Activated effector memory CD4-positive, alpha-beta T cell treated with Interleukin-2 at 50 U/mL for 16 hours (primary cell): ENCODE data around the gene RNF213.
"Not testable (repeated sequence)": the region's sequence is repeated elsewhere in the genome, so short reads cannot be mapped to it uniquely, and the experiment has no call there.

ENCODE experiments used
- DNase-seq: peaks from one replicate; pipeline ENCODE4 v3.0.0-alpha.2; 2020

The RNF213 gene

DNA sequence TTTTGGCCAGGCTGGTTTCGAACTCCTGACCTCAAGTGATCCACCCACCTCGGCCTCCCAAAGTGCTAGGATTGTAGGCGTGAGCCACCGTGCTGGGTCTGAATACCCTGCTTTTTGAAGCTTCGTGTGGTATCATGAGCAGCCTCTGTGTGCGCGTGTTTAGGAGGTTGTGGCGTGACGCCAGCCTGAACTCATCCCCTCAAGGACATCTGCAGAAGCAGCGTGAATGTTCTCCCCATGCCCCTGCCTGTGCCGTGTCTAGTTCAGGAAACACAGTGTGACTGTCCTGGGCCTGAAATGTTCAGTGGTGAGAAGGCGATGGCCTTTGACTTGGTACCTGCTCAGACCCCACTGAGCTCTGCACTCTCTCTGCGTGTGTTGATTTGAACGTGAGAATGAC lies 35.6 kb downstream of the RNF213 start:
- DNase-seq = no peak

DNA sequence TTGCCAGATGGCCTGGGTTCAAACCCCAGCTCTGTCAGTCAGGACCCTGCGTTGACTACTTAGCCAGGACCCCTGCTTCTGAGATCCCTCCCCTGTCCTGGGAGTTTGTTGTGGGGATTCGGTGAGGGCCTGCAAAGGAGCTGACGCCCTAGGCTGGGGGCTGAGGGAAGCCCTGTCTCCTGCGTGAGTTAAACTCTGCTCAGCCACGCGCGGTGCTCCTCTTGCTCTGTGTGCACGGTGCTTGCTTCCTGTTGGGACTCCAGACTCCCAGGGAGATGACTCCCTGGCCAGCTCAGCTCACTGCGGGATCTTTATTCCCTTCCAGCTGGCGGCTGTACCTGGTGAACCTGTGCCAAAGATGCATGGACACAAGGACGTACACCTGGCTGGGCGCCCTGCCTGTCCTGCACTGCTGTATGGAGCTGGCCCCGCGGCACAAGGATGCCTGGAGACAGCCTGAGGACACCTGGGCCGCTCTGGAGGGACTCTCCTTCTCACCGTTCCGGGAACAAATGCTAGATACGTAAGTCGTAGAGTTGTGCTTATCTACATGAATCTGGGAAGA lies 37.4 kb downstream of the RNF213 start:
- no peak for DNase-seq

DNA sequence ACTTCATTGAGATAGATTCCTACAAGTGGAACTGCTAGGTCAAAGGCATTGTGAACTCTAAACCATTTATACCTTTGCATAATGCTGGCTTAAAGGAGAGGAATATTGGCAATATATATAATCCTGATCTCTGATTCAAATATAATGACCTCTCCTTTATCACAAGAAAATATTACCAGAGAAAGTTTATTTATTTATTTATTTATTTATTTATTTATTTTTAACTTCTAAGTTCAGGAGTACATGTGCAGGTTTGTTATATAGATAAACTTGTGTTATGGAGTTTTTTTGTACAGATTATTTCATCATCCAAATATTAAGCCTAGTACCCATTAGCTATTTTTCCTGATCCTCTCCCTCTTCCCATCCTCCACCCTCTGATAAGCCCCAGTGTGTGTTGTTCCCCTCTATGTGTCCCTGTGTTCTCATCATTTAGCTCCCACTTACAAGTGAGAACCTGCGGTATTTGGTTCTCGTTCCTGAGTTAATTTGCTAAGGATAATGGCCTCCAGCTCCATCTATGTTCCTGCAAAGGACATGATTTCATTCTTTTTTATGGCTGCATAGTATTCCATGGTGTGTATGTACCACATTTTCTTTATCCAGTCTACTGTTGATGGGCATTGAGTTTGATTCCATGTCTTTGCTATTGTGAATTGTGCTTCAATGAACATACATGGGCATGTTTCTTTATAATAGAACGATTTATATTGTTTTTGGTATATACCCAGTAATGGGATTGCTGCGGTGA lies 38.9 kb downstream of the RNF213 start:
- DNase-seq = not testable (repeated sequence)

DNA sequence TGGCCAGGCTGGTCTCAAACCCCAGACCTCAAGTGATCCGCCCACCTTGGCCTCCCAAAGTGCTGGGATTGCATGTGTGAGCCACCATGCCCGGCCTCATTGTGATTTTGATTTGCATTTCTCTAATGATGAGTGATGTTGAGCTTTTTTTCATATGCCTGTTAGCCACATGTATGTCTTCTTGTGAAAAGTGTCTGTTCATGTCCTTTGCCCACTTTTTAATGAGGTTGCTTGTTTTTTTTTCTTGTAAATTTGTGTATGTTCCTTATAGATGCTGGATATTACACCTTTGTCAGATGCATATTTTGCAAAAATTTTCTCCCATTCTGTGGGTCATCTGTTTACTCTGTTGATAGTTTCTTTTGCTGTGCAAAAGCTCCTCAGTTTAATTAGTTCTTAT lies 40.1 kb downstream of the RNF213 start:
- not testable (repeated sequence) for DNase-seq

DNA sequence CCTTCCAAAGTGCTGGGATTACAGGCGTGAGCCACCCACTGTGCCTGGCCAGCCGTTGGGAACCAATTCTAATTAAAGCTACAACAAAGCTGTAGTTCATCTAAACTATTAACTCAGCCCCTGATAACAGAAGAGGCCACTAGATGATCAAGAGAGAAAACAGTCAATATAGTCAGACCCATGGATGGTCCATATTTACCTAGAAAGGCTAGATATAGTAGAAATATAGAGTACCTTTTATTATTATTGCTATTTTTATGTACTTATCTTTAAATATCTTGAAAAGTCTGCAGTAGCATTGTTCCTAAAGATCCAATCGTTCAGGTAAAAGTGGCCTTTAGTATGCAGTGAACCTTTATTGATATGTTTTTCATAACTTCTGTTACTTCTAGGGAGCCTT lies 43.2 kb downstream of the RNF213 start:
- DNase-seq = no peak

DNA sequence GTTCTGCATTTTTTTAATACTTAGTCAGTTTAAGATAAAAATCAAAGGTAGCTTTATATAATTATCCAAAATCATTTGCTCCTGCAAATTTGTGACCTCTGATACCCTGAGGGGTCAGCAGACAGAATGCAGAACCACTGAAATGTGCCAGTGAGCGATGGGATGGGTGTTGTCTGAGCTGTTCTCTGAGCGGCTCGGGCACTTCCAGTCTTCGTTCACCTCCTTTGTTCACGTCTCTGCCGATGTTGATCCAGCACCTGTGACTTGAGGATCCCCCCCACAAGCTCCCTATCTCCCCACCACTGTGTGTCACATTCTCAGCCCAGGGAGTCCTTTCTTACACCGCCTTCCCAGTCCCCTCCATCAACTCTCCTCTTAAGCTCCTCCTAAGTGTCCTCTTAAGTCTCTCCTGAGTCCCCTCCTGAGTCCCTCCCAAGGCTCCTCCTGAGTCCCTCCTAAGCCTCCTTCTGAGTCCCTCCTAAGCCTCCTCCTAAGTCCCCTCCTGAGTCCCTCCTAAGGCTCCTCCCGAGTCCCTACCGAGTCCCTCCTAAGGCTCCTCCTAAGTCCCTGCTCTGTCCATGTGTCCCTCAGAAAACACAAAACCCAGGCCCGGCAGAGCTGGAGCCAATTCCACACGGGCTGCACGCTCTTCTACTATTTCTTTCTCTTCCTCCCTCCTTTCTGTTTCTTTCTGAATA lies 47.5 kb downstream of the RNF213 start:
- DNase-seq = no peak

DNA sequence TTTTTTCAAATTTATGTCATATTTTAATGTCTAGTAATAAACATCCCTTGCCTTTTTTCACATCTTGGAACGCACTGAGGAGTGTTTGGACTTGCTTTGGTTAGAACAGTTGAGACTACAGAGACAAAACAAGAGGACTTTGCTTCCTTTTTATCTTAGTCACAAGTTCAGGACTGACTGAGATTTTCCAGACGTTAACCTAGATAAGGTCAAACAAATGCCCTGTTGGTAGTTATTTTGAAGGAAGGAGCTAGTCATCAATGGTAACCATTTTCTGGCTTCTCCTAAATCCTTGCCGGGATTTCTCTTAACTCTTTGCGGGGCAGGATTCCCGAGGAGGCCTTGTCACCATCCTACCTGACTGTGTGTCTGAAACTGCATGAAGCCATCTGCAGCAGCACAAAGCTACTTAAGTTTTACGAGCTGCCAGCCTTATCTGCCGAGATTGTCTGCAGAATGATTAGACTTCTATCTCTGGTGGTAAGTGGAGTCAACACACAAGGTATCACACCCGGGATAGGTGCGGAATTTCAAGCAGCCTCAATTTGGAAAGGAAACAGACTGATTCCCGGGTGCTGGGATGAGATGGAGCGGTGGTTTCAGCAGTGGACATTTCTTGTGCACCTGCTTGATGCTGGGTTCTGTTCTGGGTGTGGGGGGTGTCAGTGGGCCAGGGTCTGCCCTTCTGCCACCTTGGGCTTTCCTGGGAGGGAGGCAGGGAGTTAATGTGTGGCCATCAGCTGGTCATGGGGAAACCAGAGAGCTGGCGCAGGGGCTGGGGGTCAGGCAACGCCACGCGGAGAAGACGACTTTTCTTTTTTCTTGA lies 48.3 kb downstream of the RNF213 start:
- DNase-seq = no peak

DNA sequence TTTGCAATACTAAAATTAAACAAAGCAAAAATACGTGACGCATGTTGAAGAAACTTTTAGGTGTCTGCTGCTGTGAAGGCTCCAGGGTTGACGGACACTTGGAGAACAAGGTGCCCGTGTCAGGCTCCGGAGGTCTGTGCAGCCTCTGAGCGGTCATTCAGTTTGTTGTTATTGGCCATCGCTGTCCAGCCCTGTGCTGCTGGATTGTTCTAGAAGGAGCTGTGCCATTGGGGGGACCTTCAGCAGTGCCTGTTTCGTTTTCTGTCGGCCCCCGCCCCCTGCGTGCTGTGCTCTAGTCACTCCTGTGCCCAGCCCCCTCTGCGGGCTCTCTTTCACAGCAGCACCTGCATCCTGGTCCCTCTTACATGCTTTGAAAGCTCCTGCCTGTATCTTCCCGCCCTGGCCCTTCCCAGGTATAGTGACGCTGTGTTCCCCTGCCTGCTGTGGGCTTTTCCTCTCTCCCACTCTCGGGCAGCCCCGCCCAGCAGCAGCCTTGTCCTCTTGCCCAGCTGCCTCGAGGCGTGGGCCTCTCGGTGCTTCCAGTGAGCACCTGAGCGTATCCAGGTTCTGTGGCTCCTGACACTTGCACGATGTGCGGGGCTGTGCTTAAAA lies 50.7 kb downstream of the RNF213 start:
- no peak for DNase-seq

DNA sequence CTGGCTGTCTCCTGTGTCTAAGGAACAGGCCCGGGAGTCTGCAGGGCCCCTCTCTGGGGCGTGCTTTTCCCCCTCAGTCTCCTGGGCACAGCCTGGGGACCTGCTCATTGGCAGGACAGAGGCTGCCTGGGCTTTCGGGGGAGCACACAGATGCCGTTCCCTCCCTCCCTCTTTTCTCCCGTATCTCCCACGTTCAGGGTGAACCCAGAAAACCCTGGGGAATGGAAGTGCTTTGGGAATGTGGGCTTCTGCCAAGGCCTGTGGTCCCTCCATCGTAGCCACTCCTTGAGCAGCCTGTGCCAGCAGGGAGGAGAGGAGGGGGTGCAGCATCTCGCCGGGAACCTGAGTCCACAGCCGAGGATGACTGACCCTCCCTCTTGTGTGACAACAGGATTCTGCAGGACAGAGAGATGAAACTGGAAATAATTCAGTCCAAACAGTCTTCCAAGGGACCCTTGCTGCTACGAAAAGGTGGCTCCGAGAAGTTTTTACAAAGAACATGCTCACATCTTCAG lies 52.0 kb downstream of the RNF213 start:
- no peak for DNase-seq

DNA sequence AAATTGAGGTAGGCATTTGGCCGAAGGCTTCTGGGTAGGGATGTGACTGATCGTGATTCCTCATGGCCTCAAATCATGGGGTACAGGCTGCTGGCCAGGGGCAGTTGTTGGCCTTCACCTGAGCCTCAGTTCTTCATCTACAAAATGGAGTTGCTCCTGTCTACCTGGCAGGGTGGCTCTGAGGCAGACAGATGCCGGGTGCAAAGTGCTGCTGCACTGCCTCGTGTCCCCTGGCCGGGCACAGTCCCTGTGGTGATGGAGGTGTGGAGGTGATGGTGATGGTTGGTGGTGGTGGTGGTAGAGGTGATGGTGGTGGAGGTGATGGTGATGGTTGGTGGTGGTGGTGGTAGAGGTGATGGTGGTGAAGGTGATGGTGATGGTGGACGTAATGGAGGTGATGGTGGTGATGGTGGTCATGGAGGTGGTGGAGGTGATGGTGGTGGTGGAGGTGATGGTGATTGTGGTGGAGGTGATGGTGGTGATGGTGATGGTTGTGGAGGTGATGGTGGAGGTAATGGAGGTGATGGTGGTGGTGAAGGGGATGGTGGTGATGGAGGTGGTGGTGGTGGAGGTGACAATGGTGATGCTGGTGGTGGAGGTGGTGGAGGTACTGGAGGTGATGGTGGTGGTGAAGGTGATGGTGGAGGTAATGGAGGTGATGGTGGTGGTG lies 52.6 kb downstream of the RNF213 start:
- no peak for DNase-seq

DNA sequence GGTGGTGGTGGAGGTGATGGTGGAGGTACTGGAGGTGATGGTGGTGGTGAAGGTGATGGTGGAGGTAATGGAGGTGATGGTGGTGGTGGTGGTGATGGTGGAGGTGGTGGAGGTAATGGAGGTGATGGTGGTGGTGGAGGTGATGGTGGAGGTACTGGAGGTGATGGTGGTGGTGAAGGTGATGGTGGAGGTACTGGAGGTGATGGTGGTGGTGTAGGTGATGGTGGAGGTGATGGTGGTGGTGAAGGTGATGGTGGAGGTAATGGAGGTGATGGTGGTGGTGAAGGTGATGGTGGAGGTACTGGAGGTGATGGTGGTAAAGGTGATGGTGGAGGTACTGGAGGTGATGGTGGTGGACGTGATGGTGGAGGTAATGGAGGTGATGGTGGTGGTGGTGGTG lies 53.3 kb downstream of the RNF213 start:
- DNase-seq = not testable (repeated sequence)

DNA sequence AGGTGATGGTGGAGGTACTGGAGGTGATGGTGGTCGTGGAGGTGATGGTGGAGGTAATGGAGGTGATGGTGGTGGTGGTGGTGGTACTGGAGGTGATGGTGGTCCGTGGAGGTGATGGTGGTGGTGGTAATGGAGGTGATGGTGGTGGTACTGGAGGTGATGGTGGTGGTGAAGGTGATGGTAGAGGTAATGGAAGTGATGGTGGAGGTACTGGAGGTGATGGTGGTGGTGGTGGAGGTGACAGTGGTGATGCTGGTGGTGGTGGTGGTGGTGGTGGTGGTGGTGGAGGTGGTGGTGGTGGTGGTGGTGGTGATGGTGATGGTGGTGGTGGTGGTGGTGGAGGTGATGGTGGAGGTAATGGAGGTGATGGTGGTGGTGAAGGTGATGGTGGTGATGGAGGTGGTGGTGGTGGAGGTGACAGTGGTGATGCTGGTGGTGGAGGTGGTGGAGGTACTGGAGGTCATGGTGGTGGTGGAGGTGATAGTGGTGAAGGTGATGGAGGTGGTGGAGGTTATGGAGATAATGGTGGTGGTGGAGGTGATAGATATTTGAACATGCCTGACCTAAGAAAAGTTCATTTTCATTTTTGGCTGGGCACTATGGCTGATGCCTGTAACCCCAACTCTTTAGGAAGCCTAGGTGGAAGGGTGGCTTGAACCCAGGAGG lies 55.0 kb downstream of the RNF213 start:
- DNase-seq = no peak

DNA sequence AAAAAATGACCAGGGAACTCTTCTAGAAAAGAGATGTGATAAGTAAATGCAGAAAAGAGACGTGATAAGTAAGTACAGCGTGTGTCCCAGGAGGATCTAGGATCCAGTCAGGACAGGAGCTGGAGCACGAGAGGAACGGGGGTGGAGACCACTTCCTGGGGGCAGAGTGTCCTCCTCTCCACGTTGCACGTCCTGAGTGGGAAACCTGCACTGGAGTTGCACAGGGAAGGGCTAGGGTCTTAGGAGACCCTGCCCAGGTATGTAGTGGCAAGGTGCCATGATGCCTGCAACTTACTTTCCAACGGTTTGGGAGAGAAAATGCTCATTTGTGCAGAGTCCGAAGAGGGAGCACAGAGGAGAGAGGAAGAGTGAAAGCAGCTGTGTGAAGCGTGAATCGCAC lies 55.8 kb downstream of the RNF213 start:
- DNase-seq = no peak

DNA sequence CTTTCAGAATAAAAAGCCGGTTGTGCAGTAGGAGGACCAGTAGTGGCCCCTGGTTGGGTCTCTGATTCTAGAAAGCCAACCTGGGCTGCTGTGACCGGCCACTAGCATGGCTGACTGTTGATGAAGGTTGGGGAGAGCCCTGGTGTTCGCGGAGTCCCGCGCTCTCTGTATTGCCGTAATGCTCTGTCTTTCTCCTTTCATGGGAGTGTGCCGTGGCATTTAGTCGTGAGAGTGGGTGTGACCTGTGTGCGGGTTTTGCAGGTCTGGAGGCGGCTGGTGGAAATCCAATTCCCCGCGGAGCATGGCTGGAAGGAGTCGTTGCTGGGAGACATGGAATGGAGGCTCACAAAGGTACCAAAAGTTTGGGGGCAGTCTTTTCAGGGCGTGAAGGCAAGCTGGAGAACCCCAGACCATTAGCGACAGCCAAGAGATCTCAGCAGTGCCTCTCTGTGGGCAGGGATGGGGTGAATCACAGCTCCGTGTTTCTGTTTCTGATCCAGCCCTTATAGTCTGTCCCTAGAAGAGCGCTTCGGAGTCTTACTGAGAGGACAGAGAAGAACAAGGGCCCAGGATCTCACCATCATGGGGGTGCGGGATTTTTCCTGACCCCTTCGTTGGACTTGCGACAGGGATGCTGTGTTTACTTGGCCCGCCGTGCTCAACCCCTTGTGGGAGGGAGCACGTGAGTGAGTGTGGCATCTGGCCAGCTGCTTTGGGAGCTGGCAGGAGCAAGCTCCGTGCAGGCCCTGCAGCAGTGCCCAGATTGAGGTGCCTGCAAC lies 56.5 kb downstream of the RNF213 start:
- no peak for DNase-seq

DNA sequence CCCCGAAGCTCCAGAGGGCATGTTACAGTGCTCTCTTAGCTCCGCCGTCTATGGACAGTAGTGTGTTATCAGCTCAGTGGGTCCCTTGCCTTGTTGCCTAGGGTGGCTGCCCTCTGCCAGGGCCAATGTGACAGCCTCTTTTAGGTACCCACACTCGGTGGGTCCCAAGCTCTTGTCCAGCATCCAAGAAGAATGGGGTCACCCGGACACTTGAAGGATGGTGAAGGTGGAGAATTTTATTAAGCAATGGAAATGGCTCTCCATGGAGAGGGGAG lies 57.0 kb downstream of the RNF213 start:
- DNase-seq = no peak

DNA sequence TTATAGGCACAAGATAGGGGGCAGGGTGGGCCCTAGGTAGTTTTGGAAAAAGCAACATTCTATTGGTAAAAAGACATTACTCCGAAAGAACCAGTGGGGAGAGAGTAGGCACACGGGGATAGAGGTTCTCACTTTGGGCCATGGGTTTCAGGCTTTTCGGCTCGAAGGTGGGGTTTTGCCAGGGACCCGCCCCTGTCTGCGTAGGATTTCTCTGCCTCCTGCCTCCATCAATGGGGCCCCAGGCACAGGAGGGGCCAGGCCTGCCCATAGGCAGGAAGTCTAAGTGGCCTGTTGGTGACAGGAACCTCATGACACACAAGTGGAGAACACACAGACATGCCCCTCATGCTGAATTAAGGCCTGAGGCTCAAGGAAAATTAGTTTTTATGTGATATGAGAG lies 57.5 kb downstream of the RNF213 start:
- DNase-seq = no peak

DNA sequence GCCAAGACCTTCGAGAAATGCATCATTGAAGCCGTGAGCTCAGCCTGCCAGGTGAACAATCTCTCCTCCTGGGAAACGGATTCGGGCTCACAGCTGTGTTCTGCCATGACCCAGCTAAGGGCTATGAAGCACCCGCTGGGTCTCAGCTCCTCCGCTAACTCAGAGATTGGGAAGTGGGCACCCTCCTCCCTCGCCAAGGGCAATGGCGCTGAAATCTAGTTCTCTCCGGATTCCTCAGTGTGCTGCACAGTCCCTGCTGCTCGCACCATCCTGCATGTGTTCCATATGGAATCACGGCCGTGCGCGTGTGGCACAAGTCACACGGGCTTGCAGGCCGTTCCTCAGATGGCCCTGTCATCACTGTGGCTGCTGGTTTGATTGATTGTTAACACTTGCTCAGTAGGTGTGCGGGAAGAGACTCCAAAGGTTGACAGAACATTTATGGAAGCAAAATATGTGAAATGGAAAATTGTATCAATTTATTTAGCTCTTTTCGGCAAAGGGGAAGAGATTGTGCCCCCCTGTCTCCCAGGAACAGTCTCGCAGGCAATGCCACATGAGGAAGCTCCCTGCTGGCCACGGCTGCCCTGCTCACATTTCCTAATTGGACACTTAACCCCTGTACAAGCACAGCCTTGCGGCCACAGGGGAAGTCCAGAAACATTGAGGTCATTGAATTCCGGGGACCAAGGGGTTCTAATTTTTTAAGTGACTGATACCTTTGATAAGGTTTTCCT lies 58.8 kb downstream of the RNF213 start:
- DNase-seq = no peak

DNA sequence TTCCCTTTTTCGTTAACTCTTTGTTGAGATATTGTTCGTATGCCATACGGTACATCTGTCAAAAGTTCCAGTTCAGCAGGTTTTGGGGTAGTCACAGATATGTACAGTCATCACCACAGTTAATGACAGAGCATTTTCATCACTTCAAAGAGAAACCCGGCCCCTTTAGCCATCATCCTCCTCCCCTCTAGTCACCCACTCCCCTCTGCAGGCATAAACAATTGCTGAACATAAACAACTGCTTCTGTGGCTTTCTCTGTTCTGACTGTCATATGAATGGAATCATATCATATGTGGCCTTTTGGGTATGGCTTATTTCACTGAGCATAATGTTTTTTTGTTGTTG lies 59.3 kb downstream of the RNF213 start:
- no peak for DNase-seq

DNA sequence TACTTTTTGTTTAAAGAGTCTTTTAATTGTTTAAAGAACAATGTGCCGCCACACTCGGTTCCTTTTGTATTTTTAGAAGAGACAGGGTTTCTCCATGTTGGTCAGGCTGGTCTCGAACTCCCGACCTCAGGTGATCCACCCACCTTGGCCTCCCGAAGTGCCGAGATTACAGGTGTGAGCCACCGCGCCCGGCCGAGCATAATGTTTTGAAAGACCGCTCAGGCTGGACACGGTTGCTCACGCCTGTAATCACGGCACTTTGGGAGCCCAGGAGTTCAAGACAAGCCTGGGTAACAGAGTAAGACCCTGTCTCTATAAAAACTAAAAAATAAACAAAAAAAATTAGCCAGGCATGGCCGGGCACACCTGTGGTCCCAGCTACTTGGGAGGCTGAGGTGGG lies 59.8 kb downstream of the RNF213 start:
- no peak for DNase-seq

DNA sequence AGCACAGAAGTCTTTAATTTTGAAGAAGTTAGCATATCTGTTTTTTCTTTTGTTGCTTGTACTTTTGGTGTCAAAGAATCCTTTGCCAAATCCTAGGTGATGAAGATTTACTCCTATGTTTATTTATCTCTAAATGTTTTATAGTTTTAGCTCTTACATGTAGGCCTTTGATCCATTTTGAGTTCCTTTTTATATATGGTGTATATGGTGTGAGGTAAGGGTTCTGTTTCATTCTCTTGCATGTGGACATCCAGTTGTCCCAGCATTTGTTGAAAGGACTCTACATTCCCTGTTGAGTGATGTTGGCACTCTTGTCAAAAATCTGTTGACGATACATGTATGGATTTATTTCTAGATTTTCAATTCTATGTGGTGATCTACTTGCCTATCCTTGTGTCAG lies 62.2 kb downstream of the RNF213 start:
- DNase-seq = no peak

DNA sequence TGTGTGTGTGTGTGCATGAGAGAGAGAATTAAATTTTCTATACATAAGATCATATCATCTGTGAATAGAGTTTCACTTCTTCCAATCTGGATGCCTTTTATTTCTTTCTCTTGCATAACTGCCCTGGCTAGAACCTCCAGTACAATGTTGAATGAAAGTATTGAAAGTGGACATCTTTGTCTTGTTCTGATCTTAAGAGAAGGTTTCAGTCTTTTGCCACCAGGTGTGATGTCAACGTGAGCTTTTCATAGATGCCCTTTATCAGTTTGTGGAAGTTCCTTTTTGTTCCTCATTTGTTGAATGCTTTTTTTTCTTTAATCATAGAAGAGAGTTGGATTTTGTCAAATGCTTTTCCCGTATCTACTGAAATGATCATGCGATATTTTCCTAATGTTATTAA lies 63.3 kb downstream of the RNF213 start:
- DNase-seq = no peak
